OCI-LY3 (cell line): ENCODE data around the gene RHBDD1.

Experiments used
- EZH2phosphoT487 ChIP-seq: fragments of 200-600 bp; shearing (Covaris generic); IDR thresholded peaks from 2 replicates; pipeline ENCODE4 v1.6.1; 2018; ENCODE audit warnings: antibody characterized with exemption, mixed run types, low read depth
- TF ChIP-seq, protein P1 (sequence below): fragments of 200-600, 300-600 bp; sonication (generic); IDR thresholded peaks from 2 replicates; pipeline ENCODE4 v1.5.1; 2014; ENCODE audit warnings: antibody characterized with exemption, low read length, low read depth

DNA sequence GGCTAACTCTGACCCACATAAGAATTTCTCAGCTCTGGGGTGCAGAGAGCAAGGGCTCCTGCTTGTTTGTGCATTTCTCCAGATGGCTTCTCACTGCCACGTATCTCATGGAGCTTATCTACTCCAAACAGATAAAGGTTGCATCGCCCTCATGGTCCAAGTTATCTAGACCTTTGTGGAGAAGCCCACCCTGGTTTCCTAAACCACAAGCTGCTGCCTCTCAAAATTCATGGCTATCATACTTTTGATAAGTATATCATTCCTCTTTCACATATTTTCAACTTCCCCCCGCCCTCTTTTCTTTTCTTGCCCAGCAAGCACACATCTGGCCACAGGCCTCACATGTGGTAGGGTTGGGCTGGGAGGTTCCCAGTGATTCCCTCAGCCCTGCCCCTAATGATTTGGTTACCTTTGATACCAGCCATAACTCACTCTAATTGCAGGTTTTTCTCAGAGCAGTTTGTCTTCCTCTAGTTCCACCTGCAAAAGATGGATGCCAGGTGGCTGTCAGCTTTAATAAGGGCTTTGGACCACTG lies 146.0 kb downstream of the RHBDD1 start:
- TF ChIP-seq, protein P1, sequence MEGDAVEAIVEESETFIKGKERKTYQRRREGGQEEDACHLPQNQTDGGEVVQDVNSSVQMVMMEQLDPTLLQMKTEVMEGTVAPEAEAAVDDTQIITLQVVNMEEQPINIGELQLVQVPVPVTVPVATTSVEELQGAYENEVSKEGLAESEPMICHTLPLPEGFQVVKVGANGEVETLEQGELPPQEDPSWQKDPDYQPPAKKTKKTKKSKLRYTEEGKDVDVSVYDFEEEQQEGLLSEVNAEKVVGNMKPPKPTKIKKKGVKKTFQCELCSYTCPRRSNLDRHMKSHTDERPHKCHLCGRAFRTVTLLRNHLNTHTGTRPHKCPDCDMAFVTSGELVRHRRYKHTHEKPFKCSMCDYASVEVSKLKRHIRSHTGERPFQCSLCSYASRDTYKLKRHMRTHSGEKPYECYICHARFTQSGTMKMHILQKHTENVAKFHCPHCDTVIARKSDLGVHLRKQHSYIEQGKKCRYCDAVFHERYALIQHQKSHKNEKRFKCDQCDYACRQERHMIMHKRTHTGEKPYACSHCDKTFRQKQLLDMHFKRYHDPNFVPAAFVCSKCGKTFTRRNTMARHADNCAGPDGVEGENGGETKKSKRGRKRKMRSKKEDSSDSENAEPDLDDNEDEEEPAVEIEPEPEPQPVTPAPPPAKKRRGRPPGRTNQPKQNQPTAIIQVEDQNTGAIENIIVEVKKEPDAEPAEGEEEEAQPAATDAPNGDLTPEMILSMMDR, result no peak
- no peak for TF ChIP-seq EZH2phosphoT487
